GM21529 (cell line): ENCODE results near the gene PCDHA9.
"Not testable (repeated sequence)": the region's sequence is repeated elsewhere in the genome, so short reads cannot be mapped to it uniquely, and the experiment has no call there.

Experiments
- ATAC-seq: cut with Tn5 transposase; IDR thresholded peaks from one replicate; pipeline ENCODE4 v1.9.1; 2021; ENCODE audit not compliant: unreplicated experiment

PCDHA9 gene

GRCh38 chr5:140848139-140849102, at the start of gene PCDHA9:
PCDHA9 (plus strand) TSS chr5:140848382; CDS start chr5:140848496, 114 bp downstream.
- ATAC-seq: not testable (repeated sequence)

- ATAC-seq: no peak
Observed at GRCh38 chr5:140800816-140801493, 47.2 kb upstream of the PCDHA9 start, which contains the start of gene PCDHA3. PCDHA3 (plus strand) TSS chr5:140801057.

GRCh38 chr5:140801494-140801841, 46.7 kb upstream of the PCDHA9 start:
- ATAC-seq: no peak

- ATAC-seq: not testable (repeated sequence)
Observed at GRCh38 chr5:140802381-140802780, 45.8 kb upstream of the PCDHA9 start.

- ATAC-seq: no peak
Observed at GRCh38 chr5:140802781-140803271, 45.4 kb upstream of the PCDHA9 start.

- no peak for ATAC-seq
Observed at GRCh38 chr5:140806834-140807775, 41.1 kb upstream of the PCDHA9 start, which contains the start of gene PCDHA4. PCDHA4 (plus strand) TSS chr5:140807068.

- not testable (repeated sequence) for ATAC-seq
Observed at GRCh38 chr5:140808241-140808888, 39.8 kb upstream of the PCDHA9 start.

GRCh38 chr5:140808889-140809291, 39.3 kb upstream of the PCDHA9 start:
- no peak for ATAC-seq

- ATAC-seq: no peak
Observed at GRCh38 chr5:140821375-140822280, 26.6 kb upstream of the PCDHA9 start, which contains the start of gene PCDHA5. PCDHA5 (plus strand) TSS chr5:140821613.

GRCh38 chr5:140822281-140822629, 25.9 kb upstream of the PCDHA9 start:
- ATAC-seq: no peak

- not testable (repeated sequence) for ATAC-seq
Observed at GRCh38 chr5:140822969-140823368, 25.2 kb upstream of the PCDHA9 start.

- no peak for ATAC-seq
Observed at GRCh38 chr5:140823475-140823874, 24.7 kb upstream of the PCDHA9 start.

GRCh38 chr5:140827704-140828361, 20.3 kb upstream of the PCDHA9 start, which contains the start of gene PCDHA6:
PCDHA6 (plus strand) TSS chr5:140827960; CDS start chr5:140828092, 132 bp downstream.
- no peak for ATAC-seq

- ATAC-seq: no peak
Observed at GRCh38 chr5:140828362-140828737, 19.8 kb upstream of the PCDHA9 start.

GRCh38 chr5:140829511-140830501, 18.4 kb upstream of the PCDHA9 start:
- ATAC-seq: not testable (repeated sequence)

- ATAC-seq: no peak
Observed at GRCh38 chr5:140833993-140834392, 14.2 kb upstream of the PCDHA9 start, which contains the start of gene PCDHA7. PCDHA7 (plus strand) TSS chr5:140834269; CDS start chr5:140834384, 115 bp downstream.

- not testable (repeated sequence) for ATAC-seq
Observed at GRCh38 chr5:140834439-140835008, 13.7 kb upstream of the PCDHA9 start.
